Fibroblast of skin of right biceps (primary cell): Measurements from ENCODE around the gene RPUSD3.

Experiments used
- DNase-seq: peaks from one replicate; pipeline ENCODE4 v3.0.0-alpha.2; 2013

The RPUSD3 gene

DNA sequence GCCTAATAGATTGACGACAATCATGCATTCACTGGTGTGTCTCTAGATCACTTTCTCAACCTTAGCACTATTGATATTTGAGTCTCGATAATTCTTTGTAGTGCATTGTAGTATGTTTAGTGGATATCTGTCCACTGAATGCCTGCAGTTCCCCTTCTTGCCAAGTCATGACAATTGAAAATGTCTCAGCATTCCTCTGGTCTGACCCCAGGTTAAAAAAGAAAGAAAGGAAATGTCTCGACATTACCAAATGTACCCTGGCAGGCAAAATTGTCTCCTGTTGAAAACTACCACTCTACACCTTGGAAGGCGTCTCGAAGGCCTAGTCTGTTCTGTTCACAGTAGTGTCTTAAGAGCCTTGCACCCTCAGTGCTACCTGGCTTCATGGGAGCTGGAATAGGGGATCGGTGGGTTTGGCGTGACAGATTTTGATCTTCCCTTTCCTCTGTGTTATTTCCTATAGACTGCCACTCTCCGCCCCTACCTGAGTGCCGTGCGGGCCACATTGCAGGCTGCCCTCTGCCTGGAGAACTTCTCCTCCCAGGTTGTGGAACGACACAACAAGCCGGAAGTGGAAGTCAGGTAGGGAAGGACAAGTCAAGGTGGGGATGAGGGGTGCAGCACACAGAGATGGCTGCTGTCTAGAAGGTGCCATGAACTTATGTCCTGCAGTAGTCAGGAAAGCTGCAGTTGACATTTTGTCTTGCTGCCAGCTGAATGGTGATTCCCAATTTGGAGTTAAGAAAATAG, 46.4 kb downstream of the RPUSD3 start:
- no peak for DNase-seq

DNA sequence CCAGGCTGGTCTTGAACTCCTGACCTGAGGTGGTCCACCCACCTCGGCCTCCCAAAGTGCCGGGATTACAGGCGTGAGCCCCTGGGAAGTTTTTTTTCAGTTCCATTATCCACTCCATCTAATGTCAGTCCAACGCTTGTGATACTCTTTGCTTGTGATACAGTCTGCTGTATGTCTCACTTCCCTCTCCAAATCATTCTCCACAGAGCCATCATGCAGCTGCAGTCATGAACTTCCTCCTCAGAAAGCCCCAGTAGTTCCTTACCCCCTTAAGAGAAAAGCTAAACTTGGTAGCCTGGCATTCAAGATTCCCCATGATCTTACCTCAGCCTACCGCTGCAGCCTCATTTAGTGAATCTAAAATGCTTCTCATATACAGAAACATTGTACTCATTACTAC, 48.6 kb downstream of the RPUSD3 start:
- no peak for DNase-seq

DNA sequence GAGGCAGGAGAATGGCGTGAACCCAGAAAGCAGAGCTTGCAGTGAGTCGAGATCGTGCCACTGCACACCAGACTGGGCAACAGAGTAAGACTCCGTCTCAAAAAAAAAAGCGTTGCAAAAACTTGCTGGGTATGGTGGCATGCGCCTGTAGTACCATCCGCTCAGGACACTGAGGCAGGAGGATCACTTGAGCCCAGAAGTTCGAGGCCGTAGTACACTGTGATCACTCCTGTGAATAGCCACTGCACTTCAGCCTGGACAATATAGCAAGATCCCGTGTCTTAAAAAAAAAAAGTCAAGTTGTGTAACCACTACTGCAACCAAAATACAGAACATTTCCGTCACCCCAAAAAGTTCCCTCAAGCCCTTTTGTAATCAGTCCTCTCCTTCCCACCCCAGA, 49.4 kb downstream of the RPUSD3 start:
- no peak for DNase-seq

DNA sequence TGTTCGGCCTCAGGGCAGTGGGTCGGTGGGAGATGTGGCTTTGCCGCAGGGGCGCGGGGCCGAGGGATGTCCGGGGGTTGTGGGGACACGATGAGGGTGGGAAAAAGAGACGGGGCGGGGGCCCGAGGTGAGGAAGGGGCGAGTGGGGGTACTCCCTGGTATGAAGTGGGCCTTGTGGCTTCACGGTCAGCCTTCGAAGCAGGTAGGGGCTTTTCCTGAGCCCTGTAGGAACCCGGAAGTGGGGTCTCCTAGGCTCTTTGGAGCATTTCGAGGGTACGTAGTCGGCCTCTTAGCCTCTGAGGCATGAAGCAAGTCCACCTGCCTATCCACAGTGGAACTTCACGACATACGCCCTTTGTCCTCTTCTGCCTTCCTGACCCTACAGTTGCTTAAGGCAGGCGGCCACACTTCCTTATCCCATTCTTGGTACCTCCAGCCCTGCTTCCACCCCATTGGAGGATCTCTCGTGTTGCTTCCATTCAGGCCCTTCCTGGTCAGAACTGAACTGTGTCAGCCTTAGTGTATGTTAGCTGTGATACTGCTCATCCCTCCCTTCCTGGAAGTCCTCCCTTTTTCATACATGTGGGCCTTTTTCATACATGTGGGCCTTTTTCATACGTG, 50.5 kb downstream of the RPUSD3 start:
- DNase-seq: peak; percentile 33

DNA sequence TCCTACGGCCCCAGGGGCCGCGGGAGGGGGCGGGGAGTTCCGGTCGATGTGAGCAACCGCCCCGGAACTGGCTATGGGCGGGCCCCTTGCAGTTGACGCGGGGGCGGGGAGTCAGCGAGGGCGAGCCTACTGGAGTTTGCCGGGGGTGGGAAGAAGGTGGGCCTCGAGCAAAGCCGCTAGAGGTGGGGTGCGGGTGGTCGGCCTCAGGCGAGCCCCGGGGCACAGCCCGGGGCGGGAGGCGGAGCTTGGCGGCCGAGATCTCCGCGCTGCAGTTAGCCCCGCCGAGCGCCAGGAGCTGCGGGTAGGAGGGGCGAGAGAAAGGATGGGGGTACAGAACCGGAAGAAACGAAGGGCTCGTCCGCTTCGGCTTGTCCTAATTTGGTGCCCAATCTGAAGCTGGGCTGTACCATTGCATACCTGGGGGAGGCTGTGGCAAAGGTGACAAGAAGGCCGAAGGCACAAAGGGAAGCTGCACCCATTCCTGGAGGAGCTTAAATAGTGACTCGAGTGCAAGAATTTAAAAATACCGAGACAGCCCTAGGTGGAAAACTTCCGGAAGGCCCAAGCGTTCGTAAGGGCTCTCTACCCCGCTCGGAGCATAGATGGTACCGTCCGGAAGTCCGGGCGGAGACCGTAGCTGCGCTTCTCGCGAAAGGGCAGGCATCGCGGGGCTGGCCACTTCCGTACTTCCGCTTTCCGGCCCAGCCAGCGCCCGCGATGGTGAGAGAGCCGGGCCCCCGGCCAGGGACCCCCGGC, 51.2 kb downstream of the RPUSD3 start, which contains the start of the genes ARPC4 and TADA3:
Gene ARPC4, plus strand, starts transcription at position 678 of the 756 bp plus-strand sequence. Its CDS starts 40 bp downstream, at position 718.
Gene TADA3, minus strand, starts transcription at position 69 of the 756 bp plus-strand sequence. CDS start 1,007 bp downstream, outside the sequence.
- peak; percentile 98 for DNase-seq

DNA sequence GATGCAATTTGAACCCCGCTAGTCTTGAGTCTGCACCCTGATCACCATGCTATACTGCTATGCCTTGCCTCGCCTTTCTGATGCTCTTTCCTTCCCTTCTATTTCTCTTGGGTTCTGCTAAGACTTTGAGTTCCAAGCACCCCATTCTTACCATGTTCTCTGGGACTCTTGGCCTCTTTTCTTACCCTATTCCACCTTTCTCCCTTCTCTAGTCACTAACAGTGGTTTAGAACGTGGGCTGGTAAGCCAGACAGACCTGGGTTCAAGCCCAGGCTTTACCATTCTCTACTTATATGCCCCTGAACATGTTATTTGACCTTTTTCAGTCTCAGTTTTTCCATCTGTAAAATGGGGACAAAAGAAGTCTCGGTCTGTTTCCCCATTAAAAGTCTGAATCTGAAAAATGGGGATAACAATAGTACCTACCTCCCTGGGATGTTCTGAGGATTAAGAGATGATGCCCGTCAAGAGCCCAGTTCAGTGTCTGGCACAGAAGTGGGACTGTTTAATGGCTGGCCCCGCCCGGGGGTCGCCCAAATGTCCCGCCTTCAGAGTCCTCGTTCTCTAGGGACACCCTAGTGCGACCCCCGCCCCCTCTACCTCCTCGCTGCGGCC, 51.9 kb downstream of the RPUSD3 start:
- no peak for DNase-seq

DNA sequence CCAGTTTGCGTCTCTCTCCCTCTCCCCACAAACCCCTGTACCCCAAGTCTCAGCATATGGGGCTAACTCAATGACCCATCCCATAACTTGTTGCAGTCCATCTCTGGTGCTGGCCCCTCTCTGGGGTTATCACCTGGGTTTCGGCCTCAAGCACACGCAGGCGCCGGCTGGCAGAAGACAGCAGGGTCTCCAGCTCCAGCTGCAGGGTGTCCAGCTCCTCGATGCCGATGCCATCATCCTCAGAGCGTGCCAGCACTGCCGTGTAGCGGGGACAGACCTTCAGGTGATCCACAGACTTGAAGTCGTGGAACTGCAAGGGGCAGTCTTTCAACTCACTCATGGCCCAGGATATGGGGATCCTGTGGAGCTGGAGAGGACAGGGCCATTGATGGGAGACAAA, 52.7 kb downstream of the RPUSD3 start:
- no peak for DNase-seq
